HS-27A (cell line): ENCODE data around the gene PGP.

Source experiments
- DNase-seq: peaks from one replicate; pipeline ENCODE4 v3.0.0-alpha.2; 2012; ENCODE audit warnings: low read depth, missing footprints

The PGP gene

GRCh38 chr16:2237102-2237482 is 22.5 kb upstream of the PGP start:
- no peak for DNase-seq

- DNase-seq, result no peak
Measured at GRCh38 chr16:2236337-2237101, 21.9 kb upstream of the PGP start, which contains the start of gene DNASE1L2. DNASE1L2 (plus strand) TSS chr16:2236444; CDS start chr16:2236817, 373 bp downstream.

- no peak for DNase-seq
Measured at GRCh38 chr16:2235695-2236336, 21.2 kb upstream of the PGP start.

GRCh38 chr16:2235234-2235651 is 20.6 kb upstream of the PGP start:
- DNase-seq, result no peak

GRCh38 chr16:2234813-2235170 is 20.2 kb upstream of the PGP start:
- DNase-seq, result no peak

- DNase-seq, result no peak
Measured at GRCh38 chr16:2233872-2234812, 19.5 kb upstream of the PGP start.

GRCh38 chr16:2233046-2233775 is 18.6 kb upstream of the PGP start:
- no peak for DNase-seq

- DNase-seq, result no peak
Measured at GRCh38 chr16:2232094-2232990, 17.7 kb upstream of the PGP start.

GRCh38 chr16:2231016-2231931 is 16.6 kb upstream of the PGP start:
- no peak for DNase-seq

GRCh38 chr16:2230376-2230775 is 15.7 kb upstream of the PGP start:
- no peak for DNase-seq

- no peak for DNase-seq
Measured at GRCh38 chr16:2229632-2230250, 15.1 kb upstream of the PGP start.

GRCh38 chr16:2229091-2229490 is 14.5 kb upstream of the PGP start:
- no peak for DNase-seq

GRCh38 chr16:2228161-2228824 is 13.7 kb upstream of the PGP start:
- DNase-seq, result no peak

GRCh38 chr16:2226918-2227317 is 12.3 kb upstream of the PGP start:
- no peak for DNase-seq

GRCh38 chr16:2226245-2226793 is 11.7 kb upstream of the PGP start:
- no peak for DNase-seq

GRCh38 chr16:2223942-2224486 is 9.4 kb upstream of the PGP start:
- DNase-seq, result no peak

- DNase-seq, result peak; percentile 94
Measured at GRCh38 chr16:2223221-2223941, 8.7 kb upstream of the PGP start, which contains the start of gene E4F1. E4F1 (plus strand) TSS chr16:2223591; CDS start chr16:2223614, 23 bp downstream.
